GM23338 (cell line): ENCODE measurements around the gene BIN1. TPM values are rescaled to one million over a fixed set of nuclear protein-coding genes. Genes with fewer than 3 reads are reported as not detected.

Source experiments
- CREB1 ChIP-seq: fragments of 250-450 bp; sonication (Bioruptor Pico); IDR thresholded peaks from 2 replicates; pipeline ENCODE4 v1.5.0; 2020; ENCODE audit warnings: low read depth, mild to moderate bottlenecking, moderate library complexity
- NANOG ChIP-seq: IDR thresholded peaks from 2 replicates; pipeline ENCODE4 v1.6.1; 2016; ENCODE audit warnings: antibody characterized with exemption, borderline replicate concordance
- ZNF114 ChIP-seq: fragments of 250-450 bp; sonication (Bioruptor Pico); IDR thresholded peaks from 2 replicates; pipeline ENCODE4 v1.5.0; 2020; ENCODE audit warnings: mild to moderate bottlenecking, moderate library complexity
- ZNF331 ChIP-seq: fragments of 250-450 bp; sonication (Bioruptor Pico); IDR thresholded peaks from 2 replicates; pipeline ENCODE4 v1.5.0; 2020; ENCODE audit warnings: low read depth, mild to moderate bottlenecking, moderate library complexity
- polyA plus RNA-seq: library from polyadenylated mRNA; unstranded; fragments of >200 nt; fragmentation: Nextera tagmentation; extraction: Ambion mirVana; gene quantifications from 2 replicates; pipeline ENCODE4 v1.2.1, GENCODE V29; 2016
- total RNA-seq: library from RNA; depleted of rRNA; stranded (reverse); fragments of >200 nt; shearing (Covaris generic); gene quantifications from 2 replicates; pipeline ENCODE4 v1.2.3, GENCODE V29; 2014
- TF ChIP-seq, protein P1 (sequence below): fragments of 250-450 bp; sonication (Bioruptor Pico); IDR thresholded peaks from 2 replicates; pipeline ENCODE4 v1.5.0; 2020; ENCODE audit warnings: mild to moderate bottlenecking, moderate library complexity
- TF ChIP-seq, protein P2 (sequence below), 2 experiments: fragments of 200-600 bp in 1 of 2; sonication (generic) in 1 of 2; conservative IDR thresholded peaks; 2 replicates each; pipeline versions ENCODE4 v1.5.1 to v1.6.1; 2016 to 2017; ENCODE audit warnings: antibody characterized with exemption in 2 of 2, low read depth in 2 of 2, mild to moderate bottlenecking in 2 of 2, moderate library complexity in 1 of 2

The BIN1 gene
- total and polyA plus RNA-seq, 2 experiments from 2014 or later = 30.1 to 56.4 TPM

DNA sequence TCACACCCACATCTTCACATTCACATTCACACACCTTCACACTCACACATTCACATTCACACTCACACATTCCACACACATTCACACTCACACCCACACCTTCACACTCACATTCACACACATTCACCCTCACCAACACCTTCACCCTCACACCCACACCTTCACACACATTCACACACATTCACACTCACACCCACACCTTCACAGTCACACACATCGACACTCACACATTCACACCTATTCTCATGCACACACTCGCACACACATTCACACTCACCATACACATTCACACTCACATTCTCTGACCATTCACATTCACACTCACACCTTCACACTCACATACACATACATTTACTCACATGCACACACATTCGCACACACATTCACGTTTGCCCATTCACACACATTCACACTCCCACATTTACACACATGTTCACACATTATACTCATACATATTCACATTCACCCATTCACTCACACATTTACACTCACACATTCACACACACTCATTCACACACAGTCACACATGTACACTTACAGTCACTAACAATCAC, 62.7 kb downstream of the BIN1 start (continued):
- TF ChIP-seq, protein P1, sequence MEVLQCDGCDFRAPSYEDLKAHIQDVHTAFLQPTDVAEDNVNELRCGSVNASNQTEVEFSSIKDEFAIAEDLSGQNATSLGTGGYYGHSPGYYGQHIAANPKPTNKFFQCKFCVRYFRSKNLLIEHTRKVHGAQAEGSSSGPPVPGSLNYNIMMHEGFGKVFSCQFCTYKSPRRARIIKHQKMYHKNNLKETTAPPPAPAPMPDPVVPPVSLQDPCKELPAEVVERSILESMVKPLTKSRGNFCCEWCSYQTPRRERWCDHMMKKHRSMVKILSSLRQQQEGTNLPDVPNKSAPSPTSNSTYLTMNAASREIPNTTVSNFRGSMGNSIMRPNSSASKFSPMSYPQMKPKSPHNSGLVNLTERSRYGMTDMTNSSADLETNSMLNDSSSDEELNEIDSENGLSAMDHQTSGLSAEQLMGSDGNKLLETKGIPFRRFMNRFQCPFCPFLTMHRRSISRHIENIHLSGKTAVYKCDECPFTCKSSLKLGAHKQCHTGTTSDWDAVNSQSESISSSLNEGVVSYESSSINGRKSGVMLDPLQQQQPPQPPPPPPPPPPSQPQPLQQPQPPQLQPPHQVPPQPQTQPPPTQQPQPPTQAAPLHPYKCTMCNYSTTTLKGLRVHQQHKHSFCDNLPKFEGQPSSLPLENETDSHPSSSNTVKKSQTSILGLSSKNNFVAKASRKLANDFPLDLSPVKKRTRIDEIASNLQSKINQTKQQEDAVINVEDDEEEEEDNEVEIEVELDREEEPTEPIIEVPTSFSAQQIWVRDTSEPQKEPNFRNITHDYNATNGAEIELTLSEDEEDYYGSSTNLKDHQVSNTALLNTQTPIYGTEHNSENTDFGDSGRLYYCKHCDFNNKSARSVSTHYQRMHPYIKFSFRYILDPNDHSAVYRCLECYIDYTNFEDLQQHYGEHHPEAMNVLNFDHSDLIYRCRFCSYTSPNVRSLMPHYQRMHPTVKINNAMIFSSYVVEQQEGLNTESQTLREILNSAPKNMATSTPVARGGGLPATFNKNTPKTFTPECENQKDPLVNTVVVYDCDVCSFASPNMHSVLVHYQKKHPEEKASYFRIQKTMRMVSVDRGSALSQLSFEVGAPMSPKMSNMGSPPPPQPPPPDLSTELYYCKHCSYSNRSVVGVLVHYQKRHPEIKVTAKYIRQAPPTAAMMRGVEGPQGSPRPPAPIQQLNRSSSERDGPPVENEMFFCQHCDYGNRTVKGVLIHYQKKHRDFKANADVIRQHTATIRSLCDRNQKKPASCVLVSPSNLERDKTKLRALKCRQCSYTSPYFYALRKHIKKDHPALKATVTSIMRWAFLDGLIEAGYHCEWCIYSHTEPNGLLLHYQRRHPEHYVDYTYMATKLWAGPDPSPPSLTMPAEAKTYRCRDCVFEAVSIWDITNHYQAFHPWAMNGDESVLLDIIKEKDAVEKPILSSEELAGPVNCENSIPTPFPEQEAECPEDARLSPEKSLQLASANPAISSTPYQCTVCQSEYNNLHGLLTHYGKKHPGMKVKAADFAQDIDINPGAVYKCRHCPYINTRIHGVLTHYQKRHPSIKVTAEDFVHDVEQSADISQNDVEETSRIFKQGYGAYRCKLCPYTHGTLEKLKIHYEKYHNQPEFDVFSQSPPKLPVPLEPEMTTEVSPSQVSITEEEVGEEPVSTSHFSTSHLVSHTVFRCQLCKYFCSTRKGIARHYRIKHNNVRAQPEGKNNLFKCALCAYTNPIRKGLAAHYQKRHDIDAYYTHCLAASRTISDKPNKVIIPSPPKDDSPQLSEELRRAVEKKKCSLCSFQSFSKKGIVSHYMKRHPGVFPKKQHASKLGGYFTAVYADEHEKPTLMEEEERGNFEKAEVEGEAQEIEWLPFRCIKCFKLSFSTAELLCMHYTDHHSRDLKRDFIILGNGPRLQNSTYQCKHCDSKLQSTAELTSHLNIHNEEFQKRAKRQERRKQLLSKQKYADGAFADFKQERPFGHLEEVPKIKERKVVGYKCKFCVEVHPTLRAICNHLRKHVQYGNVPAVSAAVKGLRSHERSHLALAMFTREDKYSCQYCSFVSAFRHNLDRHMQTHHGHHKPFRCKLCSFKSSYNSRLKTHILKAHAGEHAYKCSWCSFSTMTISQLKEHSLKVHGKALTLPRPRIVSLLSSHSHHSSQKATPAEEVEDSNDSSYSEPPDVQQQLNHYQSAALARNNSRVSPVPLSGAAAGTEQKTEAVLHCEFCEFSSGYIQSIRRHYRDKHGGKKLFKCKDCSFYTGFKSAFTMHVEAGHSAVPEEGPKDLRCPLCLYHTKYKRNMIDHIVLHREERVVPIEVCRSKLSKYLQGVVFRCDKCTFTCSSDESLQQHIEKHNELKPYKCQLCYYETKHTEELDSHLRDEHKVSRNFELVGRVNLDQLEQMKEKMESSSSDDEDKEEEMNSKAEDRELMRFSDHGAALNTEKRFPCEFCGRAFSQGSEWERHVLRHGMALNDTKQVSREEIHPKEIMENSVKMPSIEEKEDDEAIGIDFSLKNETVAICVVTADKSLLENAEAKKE = no peak
- TF ChIP-seq ZNF331 (CRISPR knock-in tag) = no peak
- TF ChIP-seq NANOG = no peak
- TF ChIP-seq, protein P2, sequence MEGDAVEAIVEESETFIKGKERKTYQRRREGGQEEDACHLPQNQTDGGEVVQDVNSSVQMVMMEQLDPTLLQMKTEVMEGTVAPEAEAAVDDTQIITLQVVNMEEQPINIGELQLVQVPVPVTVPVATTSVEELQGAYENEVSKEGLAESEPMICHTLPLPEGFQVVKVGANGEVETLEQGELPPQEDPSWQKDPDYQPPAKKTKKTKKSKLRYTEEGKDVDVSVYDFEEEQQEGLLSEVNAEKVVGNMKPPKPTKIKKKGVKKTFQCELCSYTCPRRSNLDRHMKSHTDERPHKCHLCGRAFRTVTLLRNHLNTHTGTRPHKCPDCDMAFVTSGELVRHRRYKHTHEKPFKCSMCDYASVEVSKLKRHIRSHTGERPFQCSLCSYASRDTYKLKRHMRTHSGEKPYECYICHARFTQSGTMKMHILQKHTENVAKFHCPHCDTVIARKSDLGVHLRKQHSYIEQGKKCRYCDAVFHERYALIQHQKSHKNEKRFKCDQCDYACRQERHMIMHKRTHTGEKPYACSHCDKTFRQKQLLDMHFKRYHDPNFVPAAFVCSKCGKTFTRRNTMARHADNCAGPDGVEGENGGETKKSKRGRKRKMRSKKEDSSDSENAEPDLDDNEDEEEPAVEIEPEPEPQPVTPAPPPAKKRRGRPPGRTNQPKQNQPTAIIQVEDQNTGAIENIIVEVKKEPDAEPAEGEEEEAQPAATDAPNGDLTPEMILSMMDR (conservative IDR thresholded peaks at IDR 0.05; ENCODE audit: low read depth in 2 of 2) = no peak
- no peak for TF ChIP-seq ZNF114
- TF ChIP-seq CREB1 (CRISPR knock-in tag) = no peak
